ENCODE results near the gene KIF13A.

DNA sequence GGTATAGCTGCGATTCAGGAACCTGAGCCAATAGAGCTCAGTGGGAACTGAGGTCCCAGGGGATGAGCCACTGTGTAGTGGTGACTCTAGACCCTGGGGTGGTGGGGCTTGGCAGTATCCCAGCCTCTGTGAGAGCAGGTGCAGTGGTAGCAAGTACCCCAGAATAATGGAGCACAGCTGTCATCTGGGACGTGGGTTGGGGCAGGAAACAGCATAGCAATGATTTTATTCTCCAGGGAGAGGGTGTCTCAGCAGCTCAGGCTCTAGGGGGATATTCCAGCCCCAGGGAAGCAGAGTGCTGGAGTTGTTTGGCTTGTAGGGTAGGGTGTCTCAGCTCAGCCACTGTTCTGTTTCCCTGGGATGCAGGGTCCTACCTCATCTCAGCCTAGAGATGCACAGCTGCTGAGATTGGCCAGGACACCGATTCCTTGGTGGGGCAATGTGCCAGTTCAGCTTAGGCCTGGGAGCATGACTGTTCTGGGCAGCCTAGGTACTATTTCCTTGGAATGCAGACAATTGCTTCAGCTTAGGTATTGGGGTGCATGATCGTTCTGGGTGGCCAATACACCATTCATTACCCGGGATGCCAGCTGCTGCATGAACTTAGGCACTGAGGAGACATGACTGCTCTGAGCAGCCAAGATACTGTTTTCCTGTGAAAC is 246.7 kb downstream of the KIF13A start:
- TF ChIP-seq CTCF (IDR thresholded peaks at IDR 0.05), result no peak
- no peak for TF ChIP-seq POLR2A (IDR thresholded peaks at IDR 0.05)
